ENCODE data around the gene SRPRA.

- TF ChIP-seq POLR2AphosphoS5 (IDR thresholded peaks at IDR 0.05; ENCODE audit: borderline replicate concordance, low read depth, low read length) (no peak), EZH2 (IDR thresholded peaks at IDR 0.05) (no peak)
Measured at GRCh38 chr11:126226334-126227084, 42.2 kb downstream of the SRPRA start.

All from SK-N-MC (cell line).